GM21619 (cell line): ENCODE data around the gene STK32C.
A peak's percentile ranks its signal among the peaks of the same experiment; 100 is the strongest.
"Not testable (repeated sequence)": the region's sequence is repeated elsewhere in the genome, so short reads cannot be mapped to it uniquely, and the experiment has no call there.

ENCODE experiments used
- ATAC-seq: cut with Tn5 transposase; IDR thresholded peaks from one replicate; pipeline ENCODE4 v1.9.1; 2021; ENCODE audit not compliant: unreplicated experiment

The STK32C gene

GRCh38 chr10:132307823-132308586, at the start of gene STK32C:
STK32C (minus strand) TSS chr10:132307950; CDS start chr10:132307833, 117 bp downstream.
- ATAC-seq: peak; percentile 71

- ATAC-seq: no peak
These were observed 49.0 kb upstream of the STK32C start for GRCh38 chr10:132356621-132357195.

- no peak for ATAC-seq
These were observed 48.0 kb upstream of the STK32C start for GRCh38 chr10:132355754-132356153.

- no peak for ATAC-seq
These were observed 47.5 kb upstream of the STK32C start for GRCh38 chr10:132355297-132355696.

- no peak for ATAC-seq
These were observed 46.8 kb upstream of the STK32C start for GRCh38 chr10:132354356-132355094.

- no peak for ATAC-seq
These were observed 46.0 kb upstream of the STK32C start for GRCh38 chr10:132353456-132354355.

GRCh38 chr10:132352462-132353308, 44.9 kb upstream of the STK32C start:
- ATAC-seq: not testable (repeated sequence)

- no peak for ATAC-seq
These were observed 43.9 kb upstream of the STK32C start for GRCh38 chr10:132351611-132352010.

GRCh38 chr10:132350946-132351345, 43.2 kb upstream of the STK32C start:
- ATAC-seq: no peak

- ATAC-seq: no peak
These were observed 42.6 kb upstream of the STK32C start for GRCh38 chr10:132350391-132350790.

- ATAC-seq: no peak
These were observed 42.0 kb upstream of the STK32C start for GRCh38 chr10:132349766-132350165.

GRCh38 chr10:132347931-132348267, 40.1 kb upstream of the STK32C start:
- ATAC-seq: no peak

GRCh38 chr10:132347211-132347930, 39.6 kb upstream of the STK32C start:
- ATAC-seq: no peak

- ATAC-seq: no peak
These were observed 39.1 kb upstream of the STK32C start for GRCh38 chr10:132346806-132347205.

GRCh38 chr10:132345345-132345744, 37.6 kb upstream of the STK32C start:
- no peak for ATAC-seq

GRCh38 chr10:132344386-132344785, 36.6 kb upstream of the STK32C start:
- no peak for ATAC-seq

GRCh38 chr10:132342553-132342952, 34.8 kb upstream of the STK32C start:
- ATAC-seq: no peak

- ATAC-seq: no peak
These were observed 34.0 kb upstream of the STK32C start for GRCh38 chr10:132341781-132342180.

GRCh38 chr10:132341017-132341416, 33.3 kb upstream of the STK32C start:
- no peak for ATAC-seq
